ENCODE data around the gene NIPSNAP2. TPM values are rescaled to one million over a fixed set of nuclear protein-coding genes. Genes with fewer than 3 reads are reported as not detected.

NIPSNAP2 gene
- total and polyA plus RNA-seq, 2 of the 13 experiments (the other 11 are each of a cell fraction or from before 2014, with no cell fraction given): 40.3 to 61.5 TPM

- no peak for TF ChIP-seq NFAT5 (CRISPR knock-in tag; IDR thresholded peaks at IDR 0.05)
- peak; percentile 67; the same call in 1 of the 2 replicates for TF ChIP-seq IRF2 (CRISPR knock-in tag; IDR thresholded peaks at IDR 0.05)
- TF ChIP-seq MBNL3 (CRISPR knock-in tag; conservative IDR thresholded peaks at IDR 0.05): no peak
- no peak for TF ChIP-seq ARID3A (IDR thresholded peaks at IDR 0.05; ENCODE audit: low read depth, low read length)
- no peak for TF ChIP-seq SRSF9 (IDR thresholded peaks at IDR 0.05; ENCODE audit: borderline replicate concordance, insufficient read depth, low read depth, low read length, poor library complexity, severe bottlenecking)
- peak; percentile 63; the same call in 1 of the 2 replicates for TF ChIP-seq ZNF788 (CRISPR knock-in tag; IDR thresholded peaks at IDR 0.05; ENCODE audit: borderline replicate concordance)
- no peak for TF ChIP-seq ZSCAN12 (CRISPR knock-in tag; IDR thresholded peaks at IDR 0.05)
- TF ChIP-seq ZNF747 (CRISPR knock-in tag; IDR thresholded peaks at IDR 0.05; ENCODE audit: borderline replicate concordance): 0 out of 2 replicates have a peak, but pooled peaks have one; percentile 28
- TF ChIP-seq GTF2F1 (IDR thresholded peaks at IDR 0.05; ENCODE audit: low read length): no peak
- TF ChIP-seq BRCA1 (CRISPR knock-in tag; IDR thresholded peaks at IDR 0.05): no peak
- TF ChIP-seq ZMYM2 (CRISPR knock-in tag; IDR thresholded peaks at IDR 0.05): no peak
- TF ChIP-seq ZNF18 (CRISPR knock-in tag; IDR thresholded peaks at IDR 0.05; ENCODE audit: insufficient replicate concordance): no peak
- peak; percentile 68 for TF ChIP-seq ZNF501 (CRISPR knock-in tag; IDR thresholded peaks at IDR 0.05)
- peak; percentile 56; the same call in 1 of the 2 replicates for TF ChIP-seq HMG20A (CRISPR knock-in tag; IDR thresholded peaks at IDR 0.05; ENCODE audit: borderline replicate concordance)
- no peak for TF ChIP-seq AKNA (CRISPR knock-in tag; IDR thresholded peaks at IDR 0.05; ENCODE audit: borderline replicate concordance)
These were observed 32.6 kb downstream of the NIPSNAP2 start (continued) for GRCh38 chr7:55996856-55997500.
